PFSK-1 (cell line): ENCODE measurements around the gene SSH3.

Source experiments
- FOXP2 ChIP-seq: optimal IDR thresholded peaks from 2 replicates; pipeline ENCODE3; 2011; ENCODE audit warnings: borderline replicate concordance, control low read depth, inconsistent platforms; ENCODE audit not compliant: insufficient read depth; ENCODE audit errors: extremely low read length, extremely low read depth
- POLR2AphosphoS5 ChIP-seq: IDR thresholded peaks from 2 replicates; pipeline ENCODE4 v1.6.1; 2012; ENCODE audit warnings: low read depth, mild to moderate bottlenecking, control low read depth, low read length, moderate library complexity
- SIN3A ChIP-seq: IDR thresholded peaks from 2 replicates; pipeline ENCODE4 v1.6.1; 2012; ENCODE audit warnings: mild to moderate bottlenecking, low read length, moderate library complexity, borderline replicate concordance; ENCODE audit not compliant: insufficient read depth
- TAF1 ChIP-seq: IDR thresholded peaks from 2 replicates; pipeline ENCODE4 v1.6.1; 2012; ENCODE audit warnings: low read length, control low read depth, borderline replicate concordance; ENCODE audit not compliant: insufficient read depth
- TF ChIP-seq, protein P1 (sequence below), 2 experiments: IDR thresholded peaks; 2 replicates each; pipeline versions ENCODE4 v1.6.1 to v1.8.0; 2011 to 2012; ENCODE audit warnings: low read depth in 2 of 2, low read length in 2 of 2, control low read depth in 1 of 2, inconsistent platforms in 1 of 2, mild to moderate bottlenecking in 1 of 2, moderate library complexity in 1 of 2; ENCODE audit not compliant: insufficient read depth in 1 of 2

Gene SSH3

DNA sequence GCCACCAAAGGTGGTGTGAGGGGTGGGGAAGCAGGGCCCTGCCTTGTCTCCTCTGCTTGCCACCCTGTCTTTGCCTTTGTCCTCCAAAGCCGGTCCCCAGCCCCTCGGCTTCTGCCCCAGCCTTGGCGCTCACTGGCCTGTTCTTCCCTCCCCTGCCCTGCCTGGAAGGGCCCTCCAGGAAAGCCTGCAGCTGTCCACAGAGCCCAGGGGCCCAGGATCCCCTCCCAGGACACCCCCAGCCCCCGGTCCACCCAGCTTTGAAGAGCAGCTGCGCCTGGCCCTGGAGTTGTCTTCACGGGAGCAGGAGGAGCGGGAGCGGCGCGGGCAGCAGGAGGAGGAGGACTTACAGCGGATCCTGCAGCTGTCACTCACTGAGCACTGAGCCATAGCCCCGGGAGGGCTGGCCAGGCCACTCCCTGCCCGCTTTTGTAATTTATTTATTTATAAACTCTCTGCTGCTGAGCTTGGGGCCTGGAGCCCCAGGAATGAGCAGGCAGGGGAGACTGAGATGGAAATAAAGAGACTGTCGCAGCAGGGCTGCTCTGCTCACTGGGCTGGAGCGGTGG, 1.3 kb upstream of the SSH3 start:
- TF ChIP-seq TAF1 = no peak
- no peak for TF ChIP-seq POLR2AphosphoS5
- TF ChIP-seq, protein P1, sequence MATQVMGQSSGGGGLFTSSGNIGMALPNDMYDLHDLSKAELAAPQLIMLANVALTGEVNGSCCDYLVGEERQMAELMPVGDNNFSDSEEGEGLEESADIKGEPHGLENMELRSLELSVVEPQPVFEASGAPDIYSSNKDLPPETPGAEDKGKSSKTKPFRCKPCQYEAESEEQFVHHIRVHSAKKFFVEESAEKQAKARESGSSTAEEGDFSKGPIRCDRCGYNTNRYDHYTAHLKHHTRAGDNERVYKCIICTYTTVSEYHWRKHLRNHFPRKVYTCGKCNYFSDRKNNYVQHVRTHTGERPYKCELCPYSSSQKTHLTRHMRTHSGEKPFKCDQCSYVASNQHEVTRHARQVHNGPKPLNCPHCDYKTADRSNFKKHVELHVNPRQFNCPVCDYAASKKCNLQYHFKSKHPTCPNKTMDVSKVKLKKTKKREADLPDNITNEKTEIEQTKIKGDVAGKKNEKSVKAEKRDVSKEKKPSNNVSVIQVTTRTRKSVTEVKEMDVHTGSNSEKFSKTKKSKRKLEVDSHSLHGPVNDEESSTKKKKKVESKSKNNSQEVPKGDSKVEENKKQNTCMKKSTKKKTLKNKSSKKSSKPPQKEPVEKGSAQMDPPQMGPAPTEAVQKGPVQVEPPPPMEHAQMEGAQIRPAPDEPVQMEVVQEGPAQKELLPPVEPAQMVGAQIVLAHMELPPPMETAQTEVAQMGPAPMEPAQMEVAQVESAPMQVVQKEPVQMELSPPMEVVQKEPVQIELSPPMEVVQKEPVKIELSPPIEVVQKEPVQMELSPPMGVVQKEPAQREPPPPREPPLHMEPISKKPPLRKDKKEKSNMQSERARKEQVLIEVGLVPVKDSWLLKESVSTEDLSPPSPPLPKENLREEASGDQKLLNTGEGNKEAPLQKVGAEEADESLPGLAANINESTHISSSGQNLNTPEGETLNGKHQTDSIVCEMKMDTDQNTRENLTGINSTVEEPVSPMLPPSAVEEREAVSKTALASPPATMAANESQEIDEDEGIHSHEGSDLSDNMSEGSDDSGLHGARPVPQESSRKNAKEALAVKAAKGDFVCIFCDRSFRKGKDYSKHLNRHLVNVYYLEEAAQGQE (IDR thresholded peaks at IDR 0.05; ENCODE audit: insufficient read depth in 1 of 2, low read depth in 2 of 2, low read length in 2 of 2) = no peak
- no peak for TF ChIP-seq SIN3A
- TF ChIP-seq FOXP2 = no peak

GRCh38 chr11:67302571-67303131, 679 bp upstream of the SSH3 start:
- no peak for TF ChIP-seq TAF1
- TF ChIP-seq, protein P1 (IDR thresholded peaks at IDR 0.05; ENCODE audit: insufficient read depth in 1 of 2, low read depth in 2 of 2, low read length in 2 of 2) = no peak
- TF ChIP-seq SIN3A = no peak
- no peak for TF ChIP-seq FOXP2
- no peak for TF ChIP-seq POLR2AphosphoS5

GRCh38 chr11:67303835-67304411, 593 bp downstream of the SSH3 start:
- TF ChIP-seq SIN3A = no peak
- TF ChIP-seq POLR2AphosphoS5 = no peak
- TF ChIP-seq TAF1 = no peak
- TF ChIP-seq, protein P1 (IDR thresholded peaks at IDR 0.05; ENCODE audit: insufficient read depth in 1 of 2, low read depth in 2 of 2, low read length in 2 of 2) = no peak
- no peak for TF ChIP-seq FOXP2

DNA sequence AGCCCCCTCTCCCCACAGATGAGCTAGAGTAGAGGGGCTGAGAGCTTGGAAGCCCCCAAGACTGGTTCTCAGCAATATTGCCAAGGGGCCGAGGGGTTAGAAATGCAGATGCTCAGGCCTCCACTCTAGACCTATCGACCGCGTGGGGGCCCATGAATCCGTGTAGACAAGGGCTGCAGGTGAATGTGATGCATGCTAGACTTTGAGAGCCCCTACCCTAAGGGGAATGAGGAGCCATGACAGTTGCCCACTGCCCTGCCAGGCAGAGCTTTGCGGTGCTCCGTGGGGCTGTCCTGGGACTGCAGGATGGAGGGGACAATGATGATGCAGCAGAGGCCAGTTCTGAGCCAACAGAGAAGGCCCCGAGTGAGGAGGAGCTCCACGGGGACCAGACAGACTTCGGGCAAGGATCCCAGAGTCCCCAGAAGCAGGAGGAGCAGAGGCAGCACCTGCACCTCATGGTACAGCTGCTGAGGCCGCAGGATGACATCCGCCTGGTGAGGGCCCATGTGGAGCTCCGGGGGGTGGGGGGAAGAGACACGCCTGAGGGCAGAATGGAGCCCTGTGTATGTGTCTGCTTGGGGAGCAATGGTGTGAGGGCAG, 1.3 kb downstream of the SSH3 start:
- TF ChIP-seq, protein P1 (IDR thresholded peaks at IDR 0.05; ENCODE audit: insufficient read depth in 1 of 2, low read depth in 2 of 2, low read length in 2 of 2) = no peak
- TF ChIP-seq TAF1 (no peak), FOXP2 (no peak), POLR2AphosphoS5 (no peak), SIN3A (no peak)
